ENCODE results near the gene SLC38A10. TPM values are rescaled to one million over a fixed set of nuclear protein-coding genes. Genes with fewer than 3 reads are reported as not detected.

The SLC38A10 gene
- total RNA-seq, 1 experiment from 2014 or later, result 43.8 TPM

GRCh38 chr17:81305051-81305630, 10.0 kb upstream of the SLC38A10 start:
- Mint-ChIP-seq H3K4me1 (peaks cover 11 to 21% of the 10 kb centered on the region in 2 experiments), H3K4me3 (no peak overlapping the region; a peak in 1 of 5 replicates), H3K36me3 (ENCODE audit: insufficient read depth in 1 of 3, low read depth in 3 of 3) (peaks cover 0 to 2% (median 0%) of the 10 kb centered on the region in 3 experiments; a peak in 2 of 7 replicates), H3K9me3 (peaks cover 2 to 3% of the 10 kb centered on the region in 2 experiments; a peak in 2 of 5 replicates), H3K27ac (peak overlapping the region in 1 of 3 experiments; percentile 57; a peak in 1 of 7 replicates), H3K27me3 (ENCODE audit: low read depth) (peaks cover 11% of the 10 kb centered on the region)
- H3K9me3 ChIP-seq (ENCODE audit: control insufficient read depth, low read depth, low read length), result no peaks in the 10 kb centered on the region
- no peaks in the 10 kb centered on the region for H3K79me2 ChIP-seq (ENCODE audit: insufficient read depth, low read length)
- no peak overlapping the region for H3K4ac ChIP-seq (ENCODE audit: low read depth, low read length)
- no peaks in the 10 kb centered on the region for H4K20me1 ChIP-seq (ENCODE audit: control insufficient read depth, insufficient read depth, insufficient read length)
- no peak overlapping the region for H3K4me2 ChIP-seq (ENCODE audit: insufficient read depth, insufficient read length, low read length)
- no peak overlapping the region for H4K8ac ChIP-seq (replicated peaks; ENCODE audit: insufficient read length, low read depth, low read length)
- no peak overlapping the region for H3K9ac ChIP-seq (ENCODE audit: extremely low read depth, insufficient read length, low read length)
- H3K23ac ChIP-seq (ENCODE audit: insufficient read length, low read depth, low read length), result no peak overlapping the region
- no peak overlapping the region for H2BK12ac ChIP-seq (ENCODE audit: insufficient read length, low read depth, low read length)
- no peaks in the 10 kb centered on the region for H3K4me1 ChIP-seq (ENCODE audit: insufficient read depth, low read length)
- H3K79me1 ChIP-seq (ENCODE audit: insufficient read depth, low read depth, low read length, poor library complexity, severe bottlenecking), result no peaks in the 10 kb centered on the region
- H2BK20ac ChIP-seq (ENCODE audit: low read depth, low read length, poor library complexity, severe bottlenecking), result no peak overlapping the region
- H3K18ac ChIP-seq (ENCODE audit: insufficient read length, low read depth, low read length), result no peak overlapping the region
- H3K27me3 ChIP-seq (ENCODE audit: insufficient read depth, low read length), result no peaks in the 10 kb centered on the region
- no peak overlapping the region for H3K56ac ChIP-seq (ENCODE audit: insufficient read length, low read depth, low read length)
- H3K14ac ChIP-seq (ENCODE audit: insufficient read depth, low read length), result no peak overlapping the region; the same call in 1 of the 2 replicates
- no peak overlapping the region for H4K5ac ChIP-seq (ENCODE audit: insufficient read length, low read depth, low read length)
- no peaks in the 10 kb centered on the region for H3K23me2 ChIP-seq (ENCODE audit: insufficient read length, low read depth, low read length, poor library complexity, severe bottlenecking)
- no peak overlapping the region for H2BK15ac ChIP-seq (ENCODE audit: low read depth, low read length)
- H4K91ac ChIP-seq (ENCODE audit: insufficient read length, low read depth, low read length), result no peak overlapping the region
- H2AK5ac ChIP-seq (ENCODE audit: insufficient read length, low read length), result no peak overlapping the region
- no peak overlapping the region for H3K27ac ChIP-seq (ENCODE audit: insufficient read length, low read depth, low read length)
- TF ChIP-seq CTCF (conservative IDR thresholded peaks at IDR 0.05), result no peak
- H2BK120ac ChIP-seq (ENCODE audit: low read depth, low read length, poor library complexity, severe bottlenecking), result no peak overlapping the region
- no peak overlapping the region for H3T11ph ChIP-seq (ENCODE audit: low read length)
- no peak overlapping the region for H2AFZ ChIP-seq (ENCODE audit: low read length)
- no CpG with 5 or more reads among the region's 13 CpGs for WGBS (ENCODE audit: extremely low coverage, insufficient read length, low lambda C conversion rate)
- DNase-seq, result no peak
- H2BK5ac ChIP-seq (ENCODE audit: insufficient read length, low read length), result no peak overlapping the region

Measured in H9 (cell line).